ENCODE measurements around the gene EBPL.

DNA sequence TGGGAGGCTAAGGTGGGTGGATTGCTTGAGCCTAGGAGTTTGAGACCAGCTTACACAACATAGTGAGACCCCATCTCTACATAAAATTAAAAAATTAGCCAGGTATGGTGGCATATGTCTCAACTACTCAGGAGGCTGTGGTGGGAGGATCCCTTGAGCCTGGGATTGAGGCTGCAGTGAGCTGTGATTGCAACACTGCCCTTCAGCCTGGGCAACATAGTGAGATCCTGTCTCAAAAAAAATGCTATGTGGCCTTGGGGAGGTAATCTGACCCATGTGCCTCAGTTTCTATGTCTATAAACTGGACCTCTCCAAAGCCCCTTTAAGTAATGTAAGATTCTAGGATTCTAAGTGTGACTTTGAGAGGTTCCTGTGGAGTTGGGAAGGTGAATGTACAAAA lies 37.8 kb downstream of the EBPL start:
- TF ChIP-seq, protein P1, sequence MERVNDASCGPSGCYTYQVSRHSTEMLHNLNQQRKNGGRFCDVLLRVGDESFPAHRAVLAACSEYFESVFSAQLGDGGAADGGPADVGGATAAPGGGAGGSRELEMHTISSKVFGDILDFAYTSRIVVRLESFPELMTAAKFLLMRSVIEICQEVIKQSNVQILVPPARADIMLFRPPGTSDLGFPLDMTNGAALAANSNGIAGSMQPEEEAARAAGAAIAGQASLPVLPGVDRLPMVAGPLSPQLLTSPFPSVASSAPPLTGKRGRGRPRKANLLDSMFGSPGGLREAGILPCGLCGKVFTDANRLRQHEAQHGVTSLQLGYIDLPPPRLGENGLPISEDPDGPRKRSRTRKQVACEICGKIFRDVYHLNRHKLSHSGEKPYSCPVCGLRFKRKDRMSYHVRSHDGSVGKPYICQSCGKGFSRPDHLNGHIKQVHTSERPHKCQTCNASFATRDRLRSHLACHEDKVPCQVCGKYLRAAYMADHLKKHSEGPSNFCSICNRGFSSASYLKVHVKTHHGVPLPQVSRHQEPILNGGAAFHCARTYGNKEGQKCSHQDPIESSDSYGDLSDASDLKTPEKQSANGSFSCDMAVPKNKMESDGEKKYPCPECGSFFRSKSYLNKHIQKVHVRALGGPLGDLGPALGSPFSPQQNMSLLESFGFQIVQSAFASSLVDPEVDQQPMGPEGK (CRISPR knock-in tag; IDR thresholded peaks at IDR 0.05; ENCODE audit: borderline replicate concordance) = no peak
- TF ChIP-seq CHD1 (IDR thresholded peaks at IDR 0.05; ENCODE audit: low read length) (no peak), BRD4 (IDR thresholded peaks at IDR 0.05) (no peak), MYC (IDR thresholded peaks at IDR 0.05; ENCODE audit: low read depth, low read length) (no peak), MYC (CRISPR knock-in tag; IDR thresholded peaks at IDR 0.05; ENCODE audit: borderline replicate concordance, low read depth) (no peak), KAT8 (IDR thresholded peaks at IDR 0.05; ENCODE audit: low read depth) (no peak), HNRNPUL1 (IDR thresholded peaks at IDR 0.05; ENCODE audit: low read length) (no peak), CREB1 (IDR thresholded peaks at IDR 0.05) (no peak), CREB1 (CRISPR knock-in tag; IDR thresholded peaks at IDR 0.05) (no peak)
- TF ChIP-seq, protein P2, sequence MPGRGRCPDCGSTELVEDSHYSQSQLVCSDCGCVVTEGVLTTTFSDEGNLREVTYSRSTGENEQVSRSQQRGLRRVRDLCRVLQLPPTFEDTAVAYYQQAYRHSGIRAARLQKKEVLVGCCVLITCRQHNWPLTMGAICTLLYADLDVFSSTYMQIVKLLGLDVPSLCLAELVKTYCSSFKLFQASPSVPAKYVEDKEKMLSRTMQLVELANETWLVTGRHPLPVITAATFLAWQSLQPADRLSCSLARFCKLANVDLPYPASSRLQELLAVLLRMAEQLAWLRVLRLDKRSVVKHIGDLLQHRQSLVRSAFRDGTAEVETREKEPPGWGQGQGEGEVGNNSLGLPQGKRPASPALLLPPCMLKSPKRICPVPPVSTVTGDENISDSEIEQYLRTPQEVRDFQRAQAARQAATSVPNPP (IDR thresholded peaks at IDR 0.05; ENCODE audit: borderline replicate concordance, insufficient read depth, insufficient read length) = no peak
- TF ChIP-seq, protein P3, sequence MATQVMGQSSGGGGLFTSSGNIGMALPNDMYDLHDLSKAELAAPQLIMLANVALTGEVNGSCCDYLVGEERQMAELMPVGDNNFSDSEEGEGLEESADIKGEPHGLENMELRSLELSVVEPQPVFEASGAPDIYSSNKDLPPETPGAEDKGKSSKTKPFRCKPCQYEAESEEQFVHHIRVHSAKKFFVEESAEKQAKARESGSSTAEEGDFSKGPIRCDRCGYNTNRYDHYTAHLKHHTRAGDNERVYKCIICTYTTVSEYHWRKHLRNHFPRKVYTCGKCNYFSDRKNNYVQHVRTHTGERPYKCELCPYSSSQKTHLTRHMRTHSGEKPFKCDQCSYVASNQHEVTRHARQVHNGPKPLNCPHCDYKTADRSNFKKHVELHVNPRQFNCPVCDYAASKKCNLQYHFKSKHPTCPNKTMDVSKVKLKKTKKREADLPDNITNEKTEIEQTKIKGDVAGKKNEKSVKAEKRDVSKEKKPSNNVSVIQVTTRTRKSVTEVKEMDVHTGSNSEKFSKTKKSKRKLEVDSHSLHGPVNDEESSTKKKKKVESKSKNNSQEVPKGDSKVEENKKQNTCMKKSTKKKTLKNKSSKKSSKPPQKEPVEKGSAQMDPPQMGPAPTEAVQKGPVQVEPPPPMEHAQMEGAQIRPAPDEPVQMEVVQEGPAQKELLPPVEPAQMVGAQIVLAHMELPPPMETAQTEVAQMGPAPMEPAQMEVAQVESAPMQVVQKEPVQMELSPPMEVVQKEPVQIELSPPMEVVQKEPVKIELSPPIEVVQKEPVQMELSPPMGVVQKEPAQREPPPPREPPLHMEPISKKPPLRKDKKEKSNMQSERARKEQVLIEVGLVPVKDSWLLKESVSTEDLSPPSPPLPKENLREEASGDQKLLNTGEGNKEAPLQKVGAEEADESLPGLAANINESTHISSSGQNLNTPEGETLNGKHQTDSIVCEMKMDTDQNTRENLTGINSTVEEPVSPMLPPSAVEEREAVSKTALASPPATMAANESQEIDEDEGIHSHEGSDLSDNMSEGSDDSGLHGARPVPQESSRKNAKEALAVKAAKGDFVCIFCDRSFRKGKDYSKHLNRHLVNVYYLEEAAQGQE (IDR thresholded peaks at IDR 0.05; ENCODE audit: borderline replicate concordance) = no peak
- TF ChIP-seq, protein P3 (CRISPR knock-in tag; IDR thresholded peaks at IDR 0.05; ENCODE audit: low read depth) = no peak
- TF ChIP-seq, protein P4, sequence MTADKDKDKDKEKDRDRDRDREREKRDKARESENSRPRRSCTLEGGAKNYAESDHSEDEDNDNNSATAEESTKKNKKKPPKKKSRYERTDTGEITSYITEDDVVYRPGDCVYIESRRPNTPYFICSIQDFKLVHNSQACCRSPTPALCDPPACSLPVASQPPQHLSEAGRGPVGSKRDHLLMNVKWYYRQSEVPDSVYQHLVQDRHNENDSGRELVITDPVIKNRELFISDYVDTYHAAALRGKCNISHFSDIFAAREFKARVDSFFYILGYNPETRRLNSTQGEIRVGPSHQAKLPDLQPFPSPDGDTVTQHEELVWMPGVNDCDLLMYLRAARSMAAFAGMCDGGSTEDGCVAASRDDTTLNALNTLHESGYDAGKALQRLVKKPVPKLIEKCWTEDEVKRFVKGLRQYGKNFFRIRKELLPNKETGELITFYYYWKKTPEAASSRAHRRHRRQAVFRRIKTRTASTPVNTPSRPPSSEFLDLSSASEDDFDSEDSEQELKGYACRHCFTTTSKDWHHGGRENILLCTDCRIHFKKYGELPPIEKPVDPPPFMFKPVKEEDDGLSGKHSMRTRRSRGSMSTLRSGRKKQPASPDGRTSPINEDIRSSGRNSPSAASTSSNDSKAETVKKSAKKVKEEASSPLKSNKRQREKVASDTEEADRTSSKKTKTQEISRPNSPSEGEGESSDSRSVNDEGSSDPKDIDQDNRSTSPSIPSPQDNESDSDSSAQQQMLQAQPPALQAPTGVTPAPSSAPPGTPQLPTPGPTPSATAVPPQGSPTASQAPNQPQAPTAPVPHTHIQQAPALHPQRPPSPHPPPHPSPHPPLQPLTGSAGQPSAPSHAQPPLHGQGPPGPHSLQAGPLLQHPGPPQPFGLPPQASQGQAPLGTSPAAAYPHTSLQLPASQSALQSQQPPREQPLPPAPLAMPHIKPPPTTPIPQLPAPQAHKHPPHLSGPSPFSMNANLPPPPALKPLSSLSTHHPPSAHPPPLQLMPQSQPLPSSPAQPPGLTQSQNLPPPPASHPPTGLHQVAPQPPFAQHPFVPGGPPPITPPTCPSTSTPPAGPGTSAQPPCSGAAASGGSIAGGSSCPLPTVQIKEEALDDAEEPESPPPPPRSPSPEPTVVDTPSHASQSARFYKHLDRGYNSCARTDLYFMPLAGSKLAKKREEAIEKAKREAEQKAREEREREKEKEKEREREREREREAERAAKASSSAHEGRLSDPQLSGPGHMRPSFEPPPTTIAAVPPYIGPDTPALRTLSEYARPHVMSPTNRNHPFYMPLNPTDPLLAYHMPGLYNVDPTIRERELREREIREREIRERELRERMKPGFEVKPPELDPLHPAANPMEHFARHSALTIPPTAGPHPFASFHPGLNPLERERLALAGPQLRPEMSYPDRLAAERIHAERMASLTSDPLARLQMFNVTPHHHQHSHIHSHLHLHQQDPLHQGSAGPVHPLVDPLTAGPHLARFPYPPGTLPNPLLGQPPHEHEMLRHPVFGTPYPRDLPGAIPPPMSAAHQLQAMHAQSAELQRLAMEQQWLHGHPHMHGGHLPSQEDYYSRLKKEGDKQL (CRISPR knock-in tag; IDR thresholded peaks at IDR 0.05; ENCODE audit: borderline replicate concordance) = no peak
- TF ChIP-seq, protein P5, sequence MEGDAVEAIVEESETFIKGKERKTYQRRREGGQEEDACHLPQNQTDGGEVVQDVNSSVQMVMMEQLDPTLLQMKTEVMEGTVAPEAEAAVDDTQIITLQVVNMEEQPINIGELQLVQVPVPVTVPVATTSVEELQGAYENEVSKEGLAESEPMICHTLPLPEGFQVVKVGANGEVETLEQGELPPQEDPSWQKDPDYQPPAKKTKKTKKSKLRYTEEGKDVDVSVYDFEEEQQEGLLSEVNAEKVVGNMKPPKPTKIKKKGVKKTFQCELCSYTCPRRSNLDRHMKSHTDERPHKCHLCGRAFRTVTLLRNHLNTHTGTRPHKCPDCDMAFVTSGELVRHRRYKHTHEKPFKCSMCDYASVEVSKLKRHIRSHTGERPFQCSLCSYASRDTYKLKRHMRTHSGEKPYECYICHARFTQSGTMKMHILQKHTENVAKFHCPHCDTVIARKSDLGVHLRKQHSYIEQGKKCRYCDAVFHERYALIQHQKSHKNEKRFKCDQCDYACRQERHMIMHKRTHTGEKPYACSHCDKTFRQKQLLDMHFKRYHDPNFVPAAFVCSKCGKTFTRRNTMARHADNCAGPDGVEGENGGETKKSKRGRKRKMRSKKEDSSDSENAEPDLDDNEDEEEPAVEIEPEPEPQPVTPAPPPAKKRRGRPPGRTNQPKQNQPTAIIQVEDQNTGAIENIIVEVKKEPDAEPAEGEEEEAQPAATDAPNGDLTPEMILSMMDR (IDR thresholded peaks at IDR 0.05 in 2 of 3, conservative IDR thresholded peaks at IDR 0.05 in 1 of 3; ENCODE audit: insufficient read depth in 2 of 3, low read depth in 1 of 3, low read length in 3 of 3) = no peak
